Loucy (cell line): ENCODE measurements around the gene PLEKHM2.

ENCODE experiments used
- H2AFZ ChIP-seq: fragments of 200-600 bp; sonication (generic); 2 replicates; pipeline ENCODE4 v1.6.0; 2016; ENCODE audit warnings: antibody characterized with exemption, mild to moderate bottlenecking, low read length, moderate library complexity
- H3F3A ChIP-seq: fragments of 200-600 bp; 2 replicates; pipeline ENCODE4 v1.6.0; 2016; ENCODE audit warnings: antibody characterized with exemption, low read depth, mild to moderate bottlenecking
- H3K27me3 ChIP-seq: fragments of 200-600 bp; sonication (generic); 2 replicates; pipeline ENCODE4 v1.6.1; 2014; ENCODE audit warnings: low read length, mild to moderate bottlenecking; ENCODE audit not compliant: insufficient read depth, poor library complexity, severe bottlenecking
- H3K36me3 ChIP-seq: fragments of 200-600 bp; sonication (generic); 2 replicates; pipeline ENCODE4 v1.6.1; 2016; ENCODE audit warnings: low read length; ENCODE audit not compliant: insufficient read depth
- H3K4me1 ChIP-seq: fragments of 200-600 bp; sonication (generic); 2 replicates; pipeline ENCODE4 v1.5.1; 2014; ENCODE audit warnings: low read length, mild to moderate bottlenecking; ENCODE audit not compliant: insufficient read depth, poor library complexity, severe bottlenecking
- H3K4me2 ChIP-seq: fragments of 200-600 bp; sonication (generic); 2 replicates; pipeline ENCODE4 v1.6.0; 2014; ENCODE audit warnings: antibody characterized with exemption, low read length, low read depth, mild to moderate bottlenecking; ENCODE audit not compliant: poor library complexity, severe bottlenecking
- H3K4me3 ChIP-seq: fragments of 200-600 bp; sonication (generic); 2 replicates; pipeline ENCODE4 v1.5.1; 2014; ENCODE audit warnings: low read length, mild to moderate bottlenecking, mixed read lengths; ENCODE audit not compliant: poor library complexity, severe bottlenecking
- H3K79me2 ChIP-seq: fragments of 200-600 bp; sonication (generic); 2 replicates; pipeline ENCODE4 v1.6.1; 2014; ENCODE audit warnings: low read length; ENCODE audit not compliant: insufficient read depth
- H3K9ac ChIP-seq: fragments of 200-600 bp; sonication (generic); 2 replicates; pipeline ENCODE4 v1.6.0; 2014; ENCODE audit warnings: mild to moderate bottlenecking, low read depth, low read length, moderate library complexity; ENCODE audit not compliant: poor library complexity, severe bottlenecking
- H3K9me2 ChIP-seq: fragments of 200-600 bp; sonication (generic); replicated peaks from 2 replicates; pipeline ENCODE4 v1.6.1; 2016; ENCODE audit warnings: low read depth, low read length, mixed read lengths
- H3K9me3 ChIP-seq: fragments of 200-600 bp; sonication (generic); 2 replicates; pipeline ENCODE4 v1.6.1; 2014; ENCODE audit warnings: mild to moderate bottlenecking, antibody characterized with exemption, low read length, low read depth; ENCODE audit not compliant: insufficient read depth
- H4K20me1 ChIP-seq: fragments of 200-600 bp; sonication (generic); 2 replicates; pipeline ENCODE4 v1.6.0; 2014; ENCODE audit warnings: antibody characterized with exemption, low read length, mild to moderate bottlenecking; ENCODE audit not compliant: insufficient read depth, poor library complexity, severe bottlenecking
- EZH2phosphoT487 ChIP-seq: fragments of 200-600 bp; IDR thresholded peaks from 2 replicates; pipeline ENCODE4 v1.6.1; 2018; ENCODE audit warnings: antibody characterized with exemption, mild to moderate bottlenecking, moderate library complexity, borderline replicate concordance
- TF ChIP-seq, protein P1 (sequence below): fragments of 200-600 bp; sonication (generic); conservative IDR thresholded peaks from 2 replicates; pipeline ENCODE4 v1.5.1; 2014; ENCODE audit warnings: mild to moderate bottlenecking, antibody characterized with exemption, low read length

PLEKHM2 gene

DNA sequence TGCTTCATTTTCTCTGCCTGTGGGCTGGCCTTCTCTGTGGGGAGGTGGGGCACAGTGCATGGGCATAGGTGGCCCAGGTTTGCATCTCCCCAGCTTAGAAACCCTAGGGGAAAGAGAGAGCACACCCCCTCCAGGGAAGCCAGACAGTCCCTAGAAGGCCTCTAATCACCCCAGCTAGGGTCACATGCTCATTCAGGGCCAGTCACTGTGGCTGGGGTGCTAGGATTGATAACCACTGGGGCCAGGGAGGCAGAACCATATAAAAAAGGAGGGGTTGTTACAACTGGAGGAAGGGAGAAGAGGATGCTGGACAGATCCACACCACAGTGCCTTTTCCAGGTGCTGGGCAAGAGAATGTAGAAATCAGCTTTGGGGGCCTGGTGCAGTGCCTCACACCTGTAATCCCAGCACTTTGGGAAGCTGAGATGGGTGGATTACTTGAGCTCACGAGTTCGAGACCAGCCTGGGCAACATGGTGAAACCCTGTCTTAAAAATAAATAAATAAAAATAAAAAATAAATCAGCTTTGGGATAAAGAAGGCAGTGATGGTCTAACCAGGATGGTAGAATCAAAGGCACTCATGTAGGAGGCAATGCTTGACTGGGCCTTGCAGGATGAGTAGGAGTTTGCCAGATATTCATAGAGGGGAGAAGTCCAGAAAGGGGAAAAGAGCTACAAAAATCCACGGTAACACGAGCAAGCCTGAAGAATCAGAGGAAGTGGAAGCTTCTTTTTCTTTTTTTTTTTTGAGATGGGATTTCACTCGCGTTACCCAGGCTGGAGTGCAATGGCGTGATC, 94.0 kb downstream of the PLEKHM2 start:
- H3K9me2 ChIP-seq: no peaks in the 10 kb centered on the region
- H3K79me2 ChIP-seq: no peaks in the 10 kb centered on the region
- H3K4me1 ChIP-seq: no peaks in the 10 kb centered on the region
- H3F3A ChIP-seq: no peaks in the 10 kb centered on the region
- H3K4me2 ChIP-seq: no peak overlapping the region
- no peaks in the 10 kb centered on the region for H3K27me3 ChIP-seq
- no peaks in the 10 kb centered on the region for H3K36me3 ChIP-seq
- no peak overlapping the region for H2AFZ ChIP-seq
- no peak for TF ChIP-seq EZH2phosphoT487
- TF ChIP-seq, protein P1, sequence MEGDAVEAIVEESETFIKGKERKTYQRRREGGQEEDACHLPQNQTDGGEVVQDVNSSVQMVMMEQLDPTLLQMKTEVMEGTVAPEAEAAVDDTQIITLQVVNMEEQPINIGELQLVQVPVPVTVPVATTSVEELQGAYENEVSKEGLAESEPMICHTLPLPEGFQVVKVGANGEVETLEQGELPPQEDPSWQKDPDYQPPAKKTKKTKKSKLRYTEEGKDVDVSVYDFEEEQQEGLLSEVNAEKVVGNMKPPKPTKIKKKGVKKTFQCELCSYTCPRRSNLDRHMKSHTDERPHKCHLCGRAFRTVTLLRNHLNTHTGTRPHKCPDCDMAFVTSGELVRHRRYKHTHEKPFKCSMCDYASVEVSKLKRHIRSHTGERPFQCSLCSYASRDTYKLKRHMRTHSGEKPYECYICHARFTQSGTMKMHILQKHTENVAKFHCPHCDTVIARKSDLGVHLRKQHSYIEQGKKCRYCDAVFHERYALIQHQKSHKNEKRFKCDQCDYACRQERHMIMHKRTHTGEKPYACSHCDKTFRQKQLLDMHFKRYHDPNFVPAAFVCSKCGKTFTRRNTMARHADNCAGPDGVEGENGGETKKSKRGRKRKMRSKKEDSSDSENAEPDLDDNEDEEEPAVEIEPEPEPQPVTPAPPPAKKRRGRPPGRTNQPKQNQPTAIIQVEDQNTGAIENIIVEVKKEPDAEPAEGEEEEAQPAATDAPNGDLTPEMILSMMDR: no peak
- no peak overlapping the region for H3K9ac ChIP-seq
- H3K9me3 ChIP-seq: no peaks in the 10 kb centered on the region
- no peaks in the 10 kb centered on the region for H4K20me1 ChIP-seq
- no peak overlapping the region for H3K4me3 ChIP-seq
